HL-60/S4 (cell line): ENCODE data around the gene SPRED3.

Experiments
- in situ Hi-C: fragments of 300-500 bp; cut with MboI; formaldehyde crosslinking; loops from 2 replicates; pipeline ENCODE4 v1.14.3; 2022; ENCODE audit warnings: low sequenced_read_pairs

The SPRED3 gene

DNA sequence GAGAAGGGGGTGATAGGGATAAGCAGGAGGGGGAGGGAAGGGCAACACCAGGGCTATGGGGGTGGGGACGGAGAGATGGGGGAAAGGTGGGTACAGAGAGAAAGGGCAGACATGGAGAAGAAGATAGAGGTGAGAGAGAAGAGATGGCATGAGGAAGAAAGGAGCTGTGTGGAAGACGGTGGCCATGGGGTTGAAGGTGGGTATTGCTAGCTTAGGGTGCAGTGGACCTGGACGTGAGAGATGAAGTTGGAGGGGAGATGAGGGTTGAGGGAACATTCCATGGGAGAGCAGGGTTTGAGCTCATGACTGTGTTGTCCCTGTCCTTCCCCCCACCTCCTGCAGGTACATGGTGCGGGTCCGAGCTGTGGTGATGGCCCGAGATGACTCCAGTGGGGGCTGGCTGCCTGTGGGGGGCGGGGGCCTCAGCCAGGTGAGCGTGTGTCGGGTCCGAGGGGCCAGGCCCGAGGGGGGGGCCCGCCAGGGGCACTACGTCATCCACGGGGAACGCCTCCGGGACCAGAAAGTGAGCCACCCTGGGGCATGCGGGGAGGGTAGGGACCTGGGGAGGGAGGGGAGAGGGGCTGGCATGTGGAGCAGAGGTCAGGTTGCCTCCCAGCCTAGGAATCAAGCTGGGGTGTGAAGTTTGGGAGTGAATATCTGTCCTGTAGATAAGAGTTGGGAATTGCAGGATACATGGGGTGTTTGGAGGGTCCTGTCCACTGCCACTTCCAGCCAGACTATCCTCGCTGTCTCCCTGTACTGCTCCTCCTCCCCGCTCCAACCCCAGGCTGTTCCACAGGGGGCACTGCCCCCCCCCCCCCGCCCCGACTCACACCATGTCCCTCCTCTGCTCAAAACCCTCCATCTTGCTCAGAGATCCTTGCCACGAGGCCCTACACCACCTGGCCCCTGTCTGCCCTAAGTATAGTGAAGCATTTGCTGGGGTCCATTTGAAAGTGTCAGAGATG, 1.7 kb downstream of the SPRED3 start:
- in situ Hi-C loops, result no loop called here

DNA sequence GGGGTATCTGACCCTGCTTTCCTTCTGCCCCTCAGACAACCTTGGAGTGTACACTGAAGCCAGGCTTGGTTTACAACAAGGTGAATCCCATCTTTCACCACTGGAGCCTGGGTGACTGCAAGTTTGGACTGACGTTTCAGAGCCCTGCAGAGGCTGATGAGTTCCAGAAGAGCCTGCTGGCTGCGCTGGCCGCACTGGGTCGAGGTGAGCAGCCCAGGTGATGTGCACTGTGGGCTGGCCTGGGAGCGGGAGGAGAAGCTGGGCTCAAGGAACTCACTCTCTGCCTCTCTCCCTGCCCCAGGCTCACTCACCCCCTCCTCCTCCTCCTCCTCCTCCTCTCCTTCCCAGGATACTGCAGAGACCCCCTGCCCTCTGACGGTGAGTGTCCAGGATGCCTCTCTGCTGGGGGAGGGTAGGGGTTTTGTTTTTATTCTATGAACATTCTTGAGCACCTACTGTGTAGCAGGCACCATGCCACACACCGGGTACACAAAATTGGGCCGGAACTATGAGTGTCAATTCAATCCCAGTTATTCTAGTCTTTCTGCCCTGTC, 3.5 kb downstream of the SPRED3 start:
- in situ Hi-C loops, result no loop called here

- in situ Hi-C loops, result no loop called here
These were observed 4.3 kb downstream of the SPRED3 start for GRCh38 chr19:38392707-38393308.

GRCh38 chr19:38394488-38394887, 6.0 kb downstream of the SPRED3 start:
- in situ Hi-C loops, result no loop called here

DNA sequence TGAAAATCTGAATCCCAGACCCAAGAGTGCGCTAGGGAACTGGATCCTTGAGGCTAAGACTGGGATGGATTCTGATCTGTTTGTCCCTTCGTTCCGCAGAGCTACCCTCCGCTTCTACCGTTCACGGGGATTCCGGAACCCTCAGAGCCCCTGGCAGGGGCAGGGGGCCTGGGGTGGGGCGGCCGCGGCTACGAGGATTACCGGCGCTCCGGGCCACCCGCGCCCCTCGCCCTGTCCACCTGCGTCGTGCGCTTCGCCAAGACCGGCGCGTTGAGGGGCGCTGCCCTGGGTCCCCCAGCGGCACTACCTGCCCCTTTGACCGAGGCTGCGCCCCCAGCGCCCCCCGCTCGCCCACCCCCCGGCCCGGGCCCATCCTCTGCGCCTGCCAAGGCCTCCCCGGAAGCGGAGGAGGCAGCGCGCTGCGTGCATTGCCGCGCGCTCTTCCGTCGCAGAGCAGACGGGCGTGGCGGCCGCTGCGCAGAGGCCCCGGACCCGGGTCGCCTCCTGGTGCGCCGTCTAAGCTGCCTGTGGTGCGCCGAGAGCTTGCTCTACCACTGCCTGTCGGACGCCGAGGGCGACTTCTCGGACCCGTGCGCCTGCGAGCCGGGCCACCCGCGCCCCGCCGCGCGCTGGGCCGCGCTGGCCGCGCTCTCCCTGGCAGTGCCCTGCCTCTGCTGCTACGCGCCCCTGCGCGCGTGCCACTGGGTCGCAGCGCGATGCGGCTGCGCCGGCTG, 7.1 kb downstream of the SPRED3 start:
- in situ Hi-C loops, result no loop called here

GRCh38 chr19:38399081-38399480, 10.6 kb downstream of the SPRED3 start:
- in situ Hi-C loops, result no loop called here

DNA sequence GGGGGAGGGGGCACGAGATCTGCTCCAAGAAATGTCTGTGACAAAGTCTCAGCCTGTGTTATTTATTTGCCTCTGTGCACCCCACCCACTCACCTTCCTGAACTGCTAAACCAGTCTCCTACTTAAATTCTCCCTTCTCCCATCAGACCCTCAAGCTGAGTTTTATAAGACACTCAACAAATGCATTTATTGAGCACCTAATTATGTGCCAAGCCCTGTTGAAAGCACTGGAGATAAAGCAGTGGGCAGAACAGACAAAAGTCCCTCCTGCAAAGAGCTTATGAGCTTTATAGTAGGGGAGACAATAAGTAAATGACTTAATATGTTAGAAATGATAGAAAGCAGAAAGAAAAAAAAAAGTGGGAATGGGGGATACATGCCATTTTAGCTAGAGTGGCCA, 11.0 kb downstream of the SPRED3 start:
- in situ Hi-C loops, result no loop called here

GRCh38 chr19:38400361-38400760, 11.9 kb downstream of the SPRED3 start:
- in situ Hi-C loops, result loop anchor here (10.0 to 25.0 kb wide), 2 partner anchors 234 to 537 kb away; partner anchors contain the start of genes MRPS12 and SARS2

- in situ Hi-C loops, result loop anchor here (10.0 to 25.0 kb wide), 2 partner anchors 234 to 536 kb away; partner anchors contain the start of genes MRPS12 and SARS2
These were observed 12.7 kb downstream of the SPRED3 start for GRCh38 chr19:38401148-38401547.

DNA sequence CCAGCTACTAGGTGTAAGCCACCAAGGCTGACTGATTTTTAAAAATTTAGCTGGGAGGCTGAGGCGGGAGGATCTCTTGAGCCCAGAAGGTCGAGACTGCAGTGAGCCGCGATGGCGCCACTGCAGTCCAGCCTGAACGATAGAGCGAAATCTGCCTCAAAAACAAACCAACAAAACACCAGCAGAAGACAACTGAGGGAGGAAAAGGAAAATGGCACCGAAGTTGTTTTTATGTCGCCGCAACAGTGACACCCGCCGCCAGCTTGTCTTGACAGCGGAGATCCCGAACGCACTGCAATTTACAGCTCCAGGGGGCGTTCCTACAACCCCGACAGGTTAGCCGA, 14.1 kb downstream of the SPRED3 start:
- in situ Hi-C loops, result loop anchor here (10.0 to 25.0 kb wide), 2 partner anchors 232 to 535 kb away; partner anchors contain the start of genes MRPS12 and SARS2

DNA sequence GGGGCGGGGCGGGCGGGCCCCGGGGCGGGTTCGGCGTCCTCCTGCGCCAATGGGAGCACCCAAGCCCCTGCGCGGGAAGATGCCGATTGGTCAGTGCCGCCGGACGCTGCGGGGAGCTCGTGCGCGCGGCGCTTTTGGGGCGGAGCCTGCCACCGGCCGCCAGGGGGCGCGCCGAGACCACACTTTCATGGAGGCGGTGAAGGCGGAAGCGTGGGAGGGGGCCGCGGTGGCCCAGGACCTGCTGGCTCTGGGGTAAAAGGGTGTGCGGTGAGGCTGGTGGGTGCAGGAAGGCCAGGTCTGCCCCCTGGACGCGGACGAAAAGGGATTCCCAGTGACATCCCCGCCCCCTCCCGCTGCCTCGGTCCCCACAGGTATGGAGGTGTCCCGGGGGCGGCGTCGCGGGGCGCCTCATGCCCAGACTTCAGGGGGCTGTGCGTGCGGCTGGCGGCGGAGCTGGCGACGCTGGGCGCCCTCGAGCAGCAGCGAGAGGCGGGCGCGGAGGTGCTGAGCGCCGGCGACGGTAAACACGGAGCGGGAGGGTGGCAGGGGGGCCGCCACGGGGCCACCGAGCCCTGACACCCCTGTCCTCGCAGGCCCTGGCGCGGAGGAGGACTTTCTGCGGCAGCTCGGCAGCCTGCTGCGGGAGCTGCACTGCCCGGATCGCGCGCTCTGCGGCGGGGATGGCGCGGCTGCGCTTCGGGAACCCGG, 14.6 kb downstream of the SPRED3 start, which contains the start of gene FAM98C:
Gene FAM98C (plus strand): TSS at position 127 of the 708 bp plus-strand sequence. CDS start 61 bp downstream, at position 188.
- in situ Hi-C loops, result loop anchor here (10.0 to 25.0 kb wide), 2 partner anchors 232 to 534 kb away; partner anchors contain the start of genes MRPS12 and SARS2

DNA sequence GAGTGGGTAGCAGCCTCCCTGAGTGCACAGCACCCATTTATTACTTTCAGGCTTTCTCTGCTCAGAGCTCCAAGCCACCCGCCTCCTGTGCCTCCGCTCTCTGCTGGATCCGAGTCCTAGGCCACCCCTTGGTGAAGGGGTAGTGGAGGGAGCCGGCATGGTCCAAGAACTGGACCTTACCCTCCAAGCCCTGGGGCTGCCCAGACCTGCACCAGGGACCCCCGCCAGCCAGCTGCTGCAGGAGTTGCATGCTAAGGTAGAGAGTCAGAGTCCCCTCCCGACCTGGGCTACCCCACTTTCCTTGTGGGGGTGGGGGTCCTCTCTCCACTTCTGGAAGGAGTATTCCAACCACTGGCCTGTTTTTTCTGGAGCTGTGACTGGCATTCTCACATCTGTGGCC, 16.4 kb downstream of the SPRED3 start:
- in situ Hi-C loops, result loop anchor here (10.0 to 25.0 kb wide), 2 partner anchors 230 to 532 kb away; partner anchors contain the start of genes MRPS12 and SARS2

DNA sequence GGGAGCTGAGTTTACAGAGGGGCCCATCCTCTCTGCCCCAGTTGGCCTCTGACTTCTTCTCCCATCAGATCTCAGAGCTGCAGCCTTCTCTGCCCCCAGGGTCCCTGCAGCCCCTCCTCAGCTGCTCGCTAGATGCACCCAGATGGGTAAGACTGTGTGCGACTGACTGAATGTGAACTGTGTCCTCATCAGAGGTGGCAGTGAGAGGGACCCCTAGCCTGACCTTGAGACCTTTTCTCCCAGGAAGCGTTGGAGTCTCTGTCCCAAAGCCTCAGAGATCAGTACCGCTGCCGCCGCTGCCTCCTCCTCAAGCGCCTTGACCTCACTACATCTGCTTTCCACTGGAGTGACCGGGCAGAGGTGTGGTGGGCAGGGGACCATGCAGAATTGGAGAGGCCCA, 16.8 kb downstream of the SPRED3 start:
- in situ Hi-C loops, result loop anchor here (10.0 to 25.0 kb wide), 2 partner anchors 230 to 532 kb away; partner anchors contain the start of genes MRPS12 and SARS2

DNA sequence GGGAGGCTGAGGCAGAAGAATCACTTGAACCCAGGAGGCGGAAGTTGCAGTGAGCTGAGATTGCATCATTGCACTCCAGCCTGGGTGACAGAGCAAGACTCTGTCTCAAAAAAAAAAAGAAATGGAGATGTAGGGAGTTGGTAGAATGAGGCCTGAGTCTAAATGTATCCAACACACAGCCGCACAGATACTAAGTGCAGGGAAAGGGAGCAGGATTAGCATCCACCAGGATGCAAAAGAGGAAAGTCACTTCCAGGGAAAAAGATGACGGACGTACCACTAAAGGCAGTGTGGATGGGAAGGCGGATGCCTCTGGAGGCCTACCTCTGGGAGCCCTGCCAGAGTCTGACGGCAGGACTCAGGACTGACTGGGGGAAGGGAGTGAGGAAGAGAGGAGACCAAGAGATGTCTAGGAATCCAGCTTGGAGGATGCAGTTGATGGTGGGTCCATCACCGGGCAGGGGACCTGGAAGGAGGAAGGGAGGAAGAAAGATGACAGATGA, 21.2 kb downstream of the SPRED3 start:
- in situ Hi-C loops, result loop anchor here (10.0 to 25.0 kb wide), 2 partner anchors 225 to 528 kb away; partner anchors contain the start of genes MRPS12 and SARS2

DNA sequence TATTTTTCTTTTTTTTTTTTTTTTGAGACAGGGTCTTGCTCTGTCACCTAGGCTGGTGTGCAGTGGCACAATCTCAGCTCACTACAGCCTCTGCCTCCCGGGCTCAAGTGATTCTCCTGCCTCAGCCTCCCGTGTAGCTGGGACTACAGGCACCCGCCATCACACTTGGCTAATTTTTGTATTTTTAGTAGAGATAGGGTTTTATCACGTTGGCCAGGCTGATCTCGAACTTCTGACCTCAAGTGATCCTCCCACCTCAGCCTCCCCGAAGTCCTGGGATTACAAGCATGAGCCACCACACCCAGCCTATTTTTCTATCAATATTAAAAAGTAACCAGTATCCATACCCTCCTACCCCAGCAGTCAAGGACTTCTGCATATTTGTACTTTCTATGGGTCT, 21.9 kb downstream of the SPRED3 start:
- in situ Hi-C loops, result loop anchor here (25.0 kb wide), 1 partner anchor 527 kb away; the partner anchor contains the start of genes MRPS12 and SARS2

DNA sequence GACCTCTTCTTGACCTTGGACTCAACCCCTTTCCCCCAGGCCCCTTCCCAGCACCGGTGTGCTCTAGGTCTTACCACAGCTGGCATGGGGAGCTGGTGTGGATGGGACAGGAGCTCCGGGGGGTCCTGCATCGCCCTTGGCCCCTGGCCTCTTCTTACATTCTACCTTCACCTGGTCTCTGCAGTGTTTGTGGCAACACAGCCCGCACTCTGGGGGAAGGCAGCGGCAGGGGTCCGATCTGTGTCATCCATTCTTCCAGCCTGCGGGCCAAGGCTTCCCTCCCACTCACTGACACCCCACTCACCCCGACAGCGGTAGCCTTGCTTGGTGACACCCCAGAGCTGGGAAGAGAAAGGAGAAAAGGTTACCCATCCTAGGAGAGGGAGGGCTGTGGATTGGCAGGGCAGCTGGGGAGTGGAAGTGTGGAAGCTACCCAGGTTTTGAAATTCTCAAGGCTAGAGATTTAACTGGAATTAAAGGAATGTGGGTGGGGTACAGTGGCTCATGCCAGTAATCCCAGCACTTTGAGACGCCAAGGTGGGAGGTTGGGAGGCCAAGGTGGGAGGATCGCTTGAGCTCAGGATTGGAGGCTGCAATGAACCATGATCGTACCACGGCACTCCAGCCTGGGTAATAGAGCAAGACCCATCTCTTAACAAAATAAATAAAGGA, 22.7 kb downstream of the SPRED3 start:
- in situ Hi-C loops, result loop anchor here (25.0 kb wide), 1 partner anchor 526 kb away; the partner anchor contains the start of genes MRPS12 and SARS2

GRCh38 chr19:38411898-38412297, 23.4 kb downstream of the SPRED3 start:
- in situ Hi-C loops, result loop anchor here (25.0 kb wide), 1 partner anchor 525 kb away; the partner anchor contains the start of genes MRPS12 and SARS2

- in situ Hi-C loops, result loop anchor here (25.0 kb wide), 1 partner anchor 525 kb away; the partner anchor contains the start of genes MRPS12 and SARS2
These were observed 24.0 kb downstream of the SPRED3 start for GRCh38 chr19:38412491-38412890.
